Gastroesophageal sphincter (tissue), 4 donors: Measurements from ENCODE around the gene CYSRT1. TPM values are rescaled to one million over a fixed set of nuclear protein-coding genes. Genes with fewer than 3 reads are reported as not detected.
A peak's percentile ranks its signal among the peaks of the same experiment; 100 is the strongest.

Experiments
- ATAC-seq: fragments of 150-250 bp; one replicate; pipeline ENCODE4 v1.9.1; 2016; ENCODE audit warnings: mild to moderate bottlenecking, moderate library complexity
- H3K27ac ChIP-seq, 4 donors: fragments of 200-600 bp; sonication (generic) in 3 of 4; 1 replicate in 3 of 4; 2 replicates in 1 of 4; pipeline ENCODE4 v1.5.1; 2016 to 2019
- H3K27me3 ChIP-seq: fragments of 200-600 bp; sonication (generic); one replicate; pipeline ENCODE4 v1.5.1; 2019
- H3K36me3 ChIP-seq, 2 donors: fragments of 200-600 bp; sonication (generic); one replicate each; pipeline ENCODE4 v1.5.1; 2019; ENCODE audit warnings: control low read depth in 1 of 2
- H3K4me1 ChIP-seq, 3 donors: fragments of 200-600 bp; sonication (generic); 1 replicate in 2 of 3; 2 replicates in 1 of 3; pipeline ENCODE4 v1.5.1; 2016 to 2019; ENCODE audit warnings: control low read depth in 2 of 3
- H3K4me3 ChIP-seq, 2 donors: fragments of 200-600 bp; sonication (generic); one replicate each; pipeline ENCODE4 v1.5.1; 2019; ENCODE audit warnings: mild to moderate bottlenecking in 1 of 2, moderate library complexity in 1 of 2
- H3K9me3 ChIP-seq, 3 donors: fragments of 200-600 bp; sonication (generic); one replicate each; pipeline ENCODE4 v1.5.1; 2017 to 2019; ENCODE audit warnings: control low read depth in 2 of 3
- EP300 ChIP-seq: sonication (generic); formaldehyde crosslinking; IDR thresholded peaks from one replicate; pipeline ENCODE4 v1.6.1; 2017; ENCODE audit warnings: antibody characterized with exemption, mild to moderate bottlenecking
- POLR2A ChIP-seq, 2 donors: fragments of 450-650 bp; IDR thresholded peaks; one replicate each; pipeline ENCODE4 v1.6.1; 2017; ENCODE audit warnings: antibody characterized with exemption in 2 of 2, mild to moderate bottlenecking in 2 of 2, moderate library complexity in 1 of 2
- POLR2AphosphoS5 ChIP-seq: sonication (generic); formaldehyde crosslinking; IDR thresholded peaks from one replicate; pipeline ENCODE4 v1.6.1; 2017; ENCODE audit warnings: antibody characterized with exemption
- WGBS, 2 donors: methylation state at CpG; one replicate each; pipeline ENCODE4 v1.1.5; 2018; ENCODE audit warnings: low coverage in 1 of 2; 5-methylcytosine and 5-hydroxymethylcytosine counted together
- total RNA-seq, 4 donors: library from RNA; depleted of rRNA; stranded (reverse); fragments of >200 nt; gene quantifications; one replicate each; pipeline ENCODE4 v1.1.0, GENCODE V29; 2016
- TF ChIP-seq, protein P1 (sequence below), 4 experiments: fragments of 200-600 bp in 2 of 4; fragments of 450-650 bp in 2 of 4; sonication (generic) in 1 of 4; IDR thresholded peaks; one replicate each; pipeline ENCODE4 v1.5.1; 2017 to 2019; ENCODE audit warnings: antibody characterized with exemption in 4 of 4, mild to moderate bottlenecking in 2 of 4, moderate library complexity in 2 of 4

CYSRT1 gene, protein sequence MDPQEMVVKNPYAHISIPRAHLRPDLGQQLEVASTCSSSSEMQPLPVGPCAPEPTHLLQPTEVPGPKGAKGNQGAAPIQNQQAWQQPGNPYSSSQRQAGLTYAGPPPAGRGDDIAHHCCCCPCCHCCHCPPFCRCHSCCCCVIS
- total RNA-seq, result 1 to 10 TPM in 2 of 4 donors, not detected in 2; 1.1 to 5.8 TPM

DNA sequence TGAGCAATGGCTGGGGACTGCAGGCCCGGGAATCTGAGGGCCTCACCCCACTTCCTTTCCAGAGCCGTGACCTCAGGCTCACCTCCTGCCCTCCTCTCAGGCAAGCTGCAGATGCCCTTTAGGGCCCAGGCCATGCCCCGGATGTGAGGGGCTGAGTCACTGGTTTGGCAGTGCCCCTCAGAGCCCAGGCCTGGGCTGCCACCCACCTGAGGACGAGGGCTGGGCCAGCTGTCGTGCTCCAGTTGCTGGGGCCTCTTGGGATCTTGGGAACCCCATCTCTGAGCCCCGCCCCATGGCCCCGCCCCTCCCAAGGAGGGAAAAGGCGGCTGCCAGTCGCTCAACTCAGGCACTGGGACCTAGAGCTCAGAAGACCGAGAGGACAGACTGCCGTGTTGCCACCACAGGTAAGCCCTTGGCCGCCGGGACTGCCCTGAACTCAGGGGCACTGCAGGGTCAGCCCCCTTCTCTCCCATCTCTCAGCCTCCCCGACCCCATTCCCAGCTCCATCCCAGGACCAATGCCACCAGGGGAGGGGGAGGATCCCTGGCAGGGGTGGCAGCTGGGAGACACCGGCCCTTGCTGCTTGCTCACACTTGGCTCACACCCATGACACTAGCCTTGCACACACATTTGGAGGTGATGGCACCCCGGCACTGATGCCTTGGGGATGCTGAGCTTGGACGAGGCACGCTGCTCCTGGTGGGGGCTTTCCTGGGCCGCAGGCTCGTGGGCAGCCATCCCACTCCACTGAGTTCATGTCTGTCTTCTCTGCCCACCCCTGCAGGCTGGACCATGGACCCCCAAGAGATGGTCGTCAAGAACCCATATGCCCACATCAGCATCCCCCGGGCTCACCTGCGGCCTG lies at the start of gene CYSRT1:
Gene CYSRT1, plus strand, starts transcription at position 345 of the 865 bp plus-strand sequence. Its CDS starts 448 bp downstream, at position 793.
- WGBS, 2 donors, result 20% methylated on average over 1 of the region's 23 CpGs; no CpG with 5 or more reads in 1 of the 2 donors
- Histone ChIP-seq H3K4me3 (peak within 1 kb of the TSS; percentile 64 to 79), H3K4me1 (peaks cover 0 to 47% (median 17%) of the 10 kb centered on the region in 3 donors), H3K36me3 (no peaks in the 10 kb centered on the region), H3K27me3 (peaks cover 41% of the 10 kb centered on the region), H3K9me3 (no peaks in the 10 kb centered on the region), H3K27ac (peak within 1 kb of the TSS in 3 of 4 donors; percentile 87 to 94 (median 92))
- no peak for ATAC-seq
- TF ChIP-seq, protein P1, sequence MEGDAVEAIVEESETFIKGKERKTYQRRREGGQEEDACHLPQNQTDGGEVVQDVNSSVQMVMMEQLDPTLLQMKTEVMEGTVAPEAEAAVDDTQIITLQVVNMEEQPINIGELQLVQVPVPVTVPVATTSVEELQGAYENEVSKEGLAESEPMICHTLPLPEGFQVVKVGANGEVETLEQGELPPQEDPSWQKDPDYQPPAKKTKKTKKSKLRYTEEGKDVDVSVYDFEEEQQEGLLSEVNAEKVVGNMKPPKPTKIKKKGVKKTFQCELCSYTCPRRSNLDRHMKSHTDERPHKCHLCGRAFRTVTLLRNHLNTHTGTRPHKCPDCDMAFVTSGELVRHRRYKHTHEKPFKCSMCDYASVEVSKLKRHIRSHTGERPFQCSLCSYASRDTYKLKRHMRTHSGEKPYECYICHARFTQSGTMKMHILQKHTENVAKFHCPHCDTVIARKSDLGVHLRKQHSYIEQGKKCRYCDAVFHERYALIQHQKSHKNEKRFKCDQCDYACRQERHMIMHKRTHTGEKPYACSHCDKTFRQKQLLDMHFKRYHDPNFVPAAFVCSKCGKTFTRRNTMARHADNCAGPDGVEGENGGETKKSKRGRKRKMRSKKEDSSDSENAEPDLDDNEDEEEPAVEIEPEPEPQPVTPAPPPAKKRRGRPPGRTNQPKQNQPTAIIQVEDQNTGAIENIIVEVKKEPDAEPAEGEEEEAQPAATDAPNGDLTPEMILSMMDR (IDR thresholded peaks at IDR 0.05), result no peak

DNA sequence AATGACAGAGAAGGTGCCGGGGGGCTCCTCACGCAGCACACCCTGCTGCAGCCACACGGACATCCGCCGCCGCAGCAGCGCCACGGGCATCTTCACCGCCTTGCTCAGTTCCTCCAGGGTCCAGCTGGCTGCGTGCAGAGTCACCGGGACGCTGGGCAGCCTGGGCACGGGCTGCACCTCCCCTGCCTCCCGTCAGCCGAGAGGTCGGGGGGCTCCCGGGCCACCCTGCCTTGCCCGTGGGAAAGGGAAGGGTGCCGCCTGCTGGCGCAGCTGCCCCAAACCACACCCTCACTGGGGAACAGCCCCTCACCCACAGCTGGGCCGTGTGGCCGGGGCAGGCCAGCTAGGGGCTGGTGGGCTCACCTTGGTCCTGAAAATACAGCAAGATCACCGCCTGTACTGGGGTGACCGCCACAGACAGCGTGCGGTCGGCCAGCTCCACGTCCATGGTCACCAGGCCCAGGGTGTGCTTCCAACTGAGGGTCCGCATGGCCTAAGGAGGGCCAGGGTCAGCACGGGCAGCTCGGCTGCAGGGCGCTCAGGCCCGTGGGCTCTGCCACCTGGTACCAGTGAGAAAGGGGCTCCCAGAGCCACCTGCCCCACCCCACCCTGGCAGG lies 49.5 kb upstream of the CYSRT1 start:
- ATAC-seq, result no peak
- no CpG with 5 or more reads among the region's 33 CpGs for WGBS, 2 donors

DNA sequence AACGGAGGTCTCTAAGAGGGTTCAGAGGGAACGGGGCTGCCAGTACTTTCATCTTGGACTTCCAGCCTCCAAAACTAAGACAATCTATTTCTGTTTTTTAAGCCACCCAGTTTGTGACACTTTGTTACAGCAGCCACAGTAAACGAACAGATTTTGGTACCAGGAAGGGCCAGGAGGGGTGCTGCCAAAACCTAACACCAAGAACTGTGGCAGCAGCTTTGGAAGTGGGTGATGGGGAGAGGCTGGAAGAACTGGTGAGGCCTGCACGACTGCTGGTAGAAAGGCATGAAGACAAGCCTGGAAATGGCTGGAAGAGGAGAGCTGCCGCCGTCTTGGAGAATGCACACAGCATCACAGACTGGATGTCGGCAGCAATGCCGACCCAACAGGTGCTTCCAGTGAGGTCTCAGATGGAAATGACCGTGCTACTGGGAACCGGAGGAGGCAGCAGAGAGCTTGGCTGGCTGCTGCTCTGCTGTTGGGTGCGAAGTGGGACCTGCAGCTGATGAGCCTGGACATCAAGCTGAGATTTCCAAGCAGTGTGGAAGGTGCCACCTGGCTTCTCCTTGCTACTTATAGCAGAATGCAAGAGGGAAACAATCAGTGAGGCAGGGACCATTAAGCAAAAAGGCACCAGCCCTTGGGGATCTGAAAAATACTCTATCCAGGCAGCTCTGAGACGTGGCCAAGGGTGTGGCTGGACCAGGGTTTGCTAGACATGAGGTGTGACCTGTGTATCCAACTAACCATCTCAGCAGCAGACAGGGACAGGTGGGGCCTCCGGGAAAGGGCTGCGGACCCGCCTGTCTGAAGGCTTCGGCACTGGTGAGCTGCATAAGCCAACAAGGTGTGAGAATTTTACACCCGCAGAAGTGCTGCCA lies 48.4 kb upstream of the CYSRT1 start:
- WGBS, 2 donors, result 32 to 43% methylated on average over 6 to 12 of the region's 17 CpGs
- peak; percentile 23 for ATAC-seq
- Histone ChIP-seq H3K9me3 (no peaks in the 10 kb centered on the region), H3K27ac (no peak overlapping the region), H3K4me1 (peaks cover 0 to 7% (median 0%) of the 10 kb centered on the region in 3 donors), H3K4me3 (no peak overlapping the region), H3K36me3 (peaks cover 0 to 49% of the 10 kb centered on the region in 2 donors), H3K27me3 (peaks cover 31% of the 10 kb centered on the region)
- TF ChIP-seq EP300, result no peak
- TF ChIP-seq, protein P1 (IDR thresholded peaks at IDR 0.05), result peak in 3 of 4 experiments; percentile 29 to 33 (median 30)

More for the DNA sequence above, 49.5 kb upstream of the CYSRT1 start:
- no peak overlapping the region for H3K27ac ChIP-seq
- H3K9me3 ChIP-seq, result no peaks in the 10 kb centered on the region
- peaks cover 42% of the 10 kb centered on the region for H3K27me3 ChIP-seq
- TF ChIP-seq EP300 (no peak), POLR2AphosphoS5 (no peak), POLR2A (IDR thresholded peaks at IDR 0.05) (no peak)
- TF ChIP-seq, protein P1 (IDR thresholded peaks at IDR 0.05), result no peak
- peaks cover 0 to 38% of the 10 kb centered on the region in 2 donors for H3K36me3 ChIP-seq
- no peak overlapping the region for H3K4me3 ChIP-seq
- H3K4me1 ChIP-seq, result peaks cover 0 to 7% (median 0%) of the 10 kb centered on the region in 3 donors

DNA sequence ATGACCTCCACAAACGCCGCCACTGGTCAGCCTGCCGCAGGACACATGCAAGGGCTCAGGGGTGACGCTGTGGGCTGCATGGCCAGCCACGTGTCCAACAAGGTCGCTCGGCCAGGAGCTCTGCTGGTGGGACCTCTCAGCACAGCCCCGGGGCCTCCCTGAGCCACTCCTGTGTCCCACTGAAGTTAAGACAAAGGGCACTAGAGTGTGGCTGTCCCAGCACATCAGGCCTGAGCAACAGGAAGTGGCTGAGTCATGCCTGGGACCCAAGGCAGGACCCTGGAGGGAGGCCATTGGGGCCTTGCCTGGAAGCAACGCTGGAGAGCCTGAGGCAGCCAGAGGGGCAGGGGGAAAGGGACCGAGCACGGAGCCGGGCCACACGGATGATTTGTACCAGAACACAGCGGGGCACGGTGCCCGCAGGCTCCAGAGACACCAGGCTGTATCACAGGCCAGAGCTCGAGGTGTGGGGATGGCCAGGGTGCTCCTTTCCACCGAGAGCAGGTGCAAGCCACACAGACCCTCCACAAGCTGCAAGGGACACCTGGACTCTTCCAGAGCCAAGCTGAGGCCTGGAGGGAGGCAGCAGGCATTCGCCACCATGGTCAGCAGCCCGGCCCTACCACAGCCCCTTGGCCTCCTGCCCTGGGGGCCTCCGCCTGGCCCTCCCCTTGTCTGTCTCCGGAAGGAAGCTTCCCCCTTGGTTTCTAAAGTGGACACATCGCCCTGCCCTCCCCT lies 46.6 kb upstream of the CYSRT1 start:
- peaks cover 0 to 67% of the 10 kb centered on the region in 2 donors for H3K36me3 ChIP-seq
- no peak overlapping the region for H3K27ac ChIP-seq
- TF ChIP-seq, protein P1 (IDR thresholded peaks at IDR 0.05), result no peak
- TF ChIP-seq POLR2A (IDR thresholded peaks at IDR 0.05), result no peak
- TF ChIP-seq POLR2AphosphoS5, result no peak
- TF ChIP-seq EP300, result no peak
- 60% methylated on average over 2 of the region's 23 CpGs; no CpG with 5 or more reads in 1 of the 2 donors for WGBS, 2 donors
- H3K27me3 ChIP-seq, result peaks cover 12% of the 10 kb centered on the region
- H3K9me3 ChIP-seq, result no peaks in the 10 kb centered on the region
- peaks cover 0 to 7% (median 0%) of the 10 kb centered on the region in 3 donors for H3K4me1 ChIP-seq
- no peak for ATAC-seq
- H3K4me3 ChIP-seq, result no peak overlapping the region
